OCI-LY7 (cell line): ENCODE measurements around the gene MAGOH. TPM values are rescaled to one million over a fixed set of nuclear protein-coding genes. Genes with fewer than 3 reads are reported as not detected.

Source experiments
- BruUV-seq: library from RNA; stranded (reverse); fragments of 400-500 nt; replicated peaks from 2 replicates; lab custom pipeline; 2021; lab: Mats Ljungman, UMichigan
- CTCF ChIA-PET: fragments of 300-600 bp; sonication (Branson Sonifier 250); formaldehyde crosslinking; loops from one replicate; lab custom pipeline; 2022; ENCODE audit warnings: antibody characterized with exemption; ENCODE audit not compliant: unreplicated experiment; lab: Charles Lee
- POLR2A ChIA-PET: fragments of 300-600 bp; sonication (Branson Sonifier 250); formaldehyde crosslinking; loops from one replicate; lab custom pipeline; 2022; ENCODE audit warnings: antibody characterized with exemption; lab: Charles Lee
- DNase-seq: peaks from one replicate; pipeline ENCODE4 v3.0.0-alpha.2; 2015; ENCODE audit warnings: low spot score
- H2AFZ ChIP-seq: fragments of 200-600 bp; sonication (generic), shearing (Covaris generic); 2 replicates; pipeline ENCODE4 v1.6.1; 2014; ENCODE audit warnings: mild to moderate bottlenecking, antibody characterized with exemption, low read length, moderate library complexity
- H3K27ac ChIP-seq: fragments of 200-600 bp; sonication (generic); 2 replicates; pipeline ENCODE4 v1.5.1; 2014; ENCODE audit warnings: mixed run types, low read depth, mild to moderate bottlenecking, moderate library complexity, low read length, inconsistent platforms; ENCODE audit not compliant: poor library complexity, severe bottlenecking
- H3K36me3 ChIP-seq: fragments of 200-600 bp; sonication (generic); 2 replicates; pipeline ENCODE4 v1.6.1; 2014; ENCODE audit warnings: mild to moderate bottlenecking, antibody characterized with exemption, low read length, moderate library complexity, mixed read lengths; ENCODE audit not compliant: insufficient read depth
- H3K4me1 ChIP-seq: fragments of 200-600 bp; sonication (generic); 2 replicates; pipeline ENCODE4 v1.5.1; 2014; ENCODE audit warnings: mild to moderate bottlenecking, low read length; ENCODE audit not compliant: insufficient read depth, poor library complexity, severe bottlenecking
- H3K4me2 ChIP-seq: fragments of 200-600 bp; sonication (generic); 2 replicates; pipeline ENCODE4 v1.6.1; 2014; ENCODE audit warnings: mild to moderate bottlenecking, low read length
- H3K4me3 ChIP-seq: fragments of 200-600 bp; sonication (generic); 2 replicates; pipeline ENCODE4 v1.5.1; 2014; ENCODE audit warnings: mild to moderate bottlenecking, low read depth, low read length; ENCODE audit not compliant: poor library complexity, severe bottlenecking
- H3K79me2 ChIP-seq: fragments of 200-600 bp; sonication (generic); 2 replicates; pipeline ENCODE4 v1.6.1; 2016; ENCODE audit warnings: low read depth, mild to moderate bottlenecking, low read length, moderate library complexity, mixed read lengths; ENCODE audit not compliant: insufficient read depth
- H3K9me2 ChIP-seq: fragments of 200-600 bp; sonication (generic); 2 replicates; pipeline ENCODE4 v1.6.1; 2016; ENCODE audit warnings: mild to moderate bottlenecking, low read length, mixed read lengths; ENCODE audit not compliant: insufficient read depth
- H3K9me3 ChIP-seq: fragments of 200-600 bp; sonication (generic); 2 replicates; pipeline ENCODE4 v1.6.1; 2014; ENCODE audit warnings: mild to moderate bottlenecking, mixed run types, low read length, mixed read lengths
- H4K20me1 ChIP-seq: fragments of 200-600 bp; sonication (generic); 2 replicates; pipeline ENCODE4 v1.6.1; 2014; ENCODE audit warnings: mild to moderate bottlenecking, antibody characterized with exemption, low read length, moderate library complexity, mixed read lengths; ENCODE audit not compliant: insufficient read depth
- CTCF ChIP-seq: fragments of 200-600 bp; sonication (generic); conservative IDR thresholded peaks from 2 replicates; pipeline ENCODE4 v1.5.1; 2014; ENCODE audit warnings: mild to moderate bottlenecking, antibody characterized with exemption, low read length, moderate library complexity, mixed read lengths
- EZH2phosphoT487 ChIP-seq: fragments of 200-600 bp; sonication (generic); IDR thresholded peaks from 2 replicates; pipeline ENCODE4 v1.6.1; 2018; ENCODE audit warnings: low read depth, borderline replicate concordance, mild to moderate bottlenecking, mixed run types, antibody characterized with exemption, low read length, moderate library complexity, mixed read lengths
- intact Hi-C: fragments of 100-400 bp; cut with micrococcal nuclease; formaldehyde crosslinking; loops from one replicate; pipeline ENCODE4 v1.10.0; 2022; ENCODE audit not compliant: unreplicated experiment
- total RNA-seq, 2 experiments: library from RNA; depleted of rRNA in 1 of 2; stranded (reverse); fragments of >200 nt in 1 of 2; shearing (Covaris generic) in 1 of 2; gene quantifications; 2 replicates each; pipeline ENCODE4 v1.2.3, GENCODE V29; 2014 to 2022

MAGOH gene
- total RNA-seq, 2 experiments from 2014 or later, result 87.3 to 98.3 TPM

DNA sequence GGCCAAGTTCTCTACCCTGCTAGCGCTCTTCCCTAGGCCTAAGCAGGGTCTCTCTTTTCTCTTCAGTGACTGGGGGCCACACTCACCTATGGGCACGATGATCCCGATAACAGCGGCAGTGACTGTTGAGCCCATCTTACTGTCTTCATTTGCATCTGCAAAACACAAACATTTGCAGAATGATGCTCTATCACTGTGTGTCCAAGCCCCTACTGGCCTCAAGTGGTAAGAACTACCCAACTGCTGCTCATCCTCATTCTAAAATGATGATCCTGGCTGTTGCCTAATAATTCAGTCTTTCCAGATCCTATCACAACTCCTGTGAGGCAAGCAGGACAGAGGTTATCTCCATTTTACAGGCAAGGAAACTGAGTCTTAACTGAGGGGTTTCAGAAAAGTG lies 16.7 kb upstream of the MAGOH start:
- intact Hi-C loops, result no loop called here

GRCh38 chr1:53254011-53254640 lies 15.8 kb upstream of the MAGOH start:
- Histone ChIP-seq H3K79me2 (no peaks in the 10 kb centered on the region), H3K4me3 (no peak overlapping the region), H3K27ac (no peak overlapping the region), H4K20me1 (no peaks in the 10 kb centered on the region), H3K4me1 (no peaks in the 10 kb centered on the region), H3K36me3 (peaks cover 95% of the 10 kb centered on the region), H3K4me2 (no peak overlapping the region), H2AFZ (no peak overlapping the region), H3K9me2 (no peaks in the 10 kb centered on the region), H3K9me3 (no peaks in the 10 kb centered on the region)
- ChIA-PET POLR2A (no interaction called here), CTCF (no interaction called here)
- TF ChIP-seq EZH2phosphoT487, result no peak
- TF ChIP-seq CTCF, result no peak
- BruUV-seq, result no TSS peak
- intact Hi-C loops, result no loop called here
- no peak for DNase-seq

More for the DNA sequence above, 16.7 kb upstream of the MAGOH start:
- Histone ChIP-seq H3K9me2 (no peaks in the 10 kb centered on the region), H3K36me3 (peaks cover 95% of the 10 kb centered on the region), H4K20me1 (no peaks in the 10 kb centered on the region; the same call in 1 of the 2 replicates), H3K27ac (no peak overlapping the region), H2AFZ (no peak overlapping the region), H3K4me3 (no peak overlapping the region), H3K9me3 (no peaks in the 10 kb centered on the region), H3K4me1 (peaks cover 7% of the 10 kb centered on the region), H3K79me2 (no peaks in the 10 kb centered on the region), H3K4me2 (no peak overlapping the region)
- CTCF ChIA-PET, result no interaction called here
- POLR2A ChIA-PET, result no interaction called here
- no TSS peak for BruUV-seq
- DNase-seq, result no peak
- no peak for TF ChIP-seq EZH2phosphoT487
- TF ChIP-seq CTCF, result 0 out of 2 replicates have a peak, but pooled peaks have one; percentile 33

- H3K4me1 ChIP-seq, result peaks cover 19% of the 10 kb centered on the region
- CTCF ChIA-PET, result no interaction called here
- H3K36me3 ChIP-seq, result peaks cover 95% of the 10 kb centered on the region
- BruUV-seq, result no TSS peak
- no peaks in the 10 kb centered on the region for H3K79me2 ChIP-seq
- POLR2A ChIA-PET, result no interaction called here
- H3K27ac ChIP-seq, result no peak overlapping the region
- H3K9me3 ChIP-seq, result no peaks in the 10 kb centered on the region
- no peak overlapping the region for H2AFZ ChIP-seq
- no peak for DNase-seq
- H3K4me3 ChIP-seq, result no peak overlapping the region
- TF ChIP-seq EZH2phosphoT487 (no peak), CTCF (no peak)
- H3K4me2 ChIP-seq, result no peak overlapping the region
- no peaks in the 10 kb centered on the region for H4K20me1 ChIP-seq
- intact Hi-C loops, result no loop called here
- no peaks in the 10 kb centered on the region for H3K9me2 ChIP-seq
Measured at GRCh38 chr1:53250325-53250724, 12.0 kb upstream of the MAGOH start.
